Epithelial cell of esophagus (primary cell): Measurements from ENCODE around the gene ARAP3.

Experiments used
- DNase-seq: peaks from one replicate; pipeline ENCODE4 v3.0.0; 2010; ENCODE audit warnings: low read depth
- H3K4me3 ChIP-seq: 2 replicates; pipeline ENCODE4 v1.5.1; 2011; ENCODE audit warnings: mild to moderate bottlenecking, low read length, control low read depth
- TF ChIP-seq, protein P1 (sequence below): IDR thresholded peaks from 2 replicates; pipeline ENCODE4 v1.5.1; 2011; ENCODE audit warnings: low read depth, mild to moderate bottlenecking, low read length, control low read depth, inconsistent platforms; ENCODE audit not compliant: insufficient read depth; ENCODE audit errors: missing control alignments

ARAP3 gene

DNA sequence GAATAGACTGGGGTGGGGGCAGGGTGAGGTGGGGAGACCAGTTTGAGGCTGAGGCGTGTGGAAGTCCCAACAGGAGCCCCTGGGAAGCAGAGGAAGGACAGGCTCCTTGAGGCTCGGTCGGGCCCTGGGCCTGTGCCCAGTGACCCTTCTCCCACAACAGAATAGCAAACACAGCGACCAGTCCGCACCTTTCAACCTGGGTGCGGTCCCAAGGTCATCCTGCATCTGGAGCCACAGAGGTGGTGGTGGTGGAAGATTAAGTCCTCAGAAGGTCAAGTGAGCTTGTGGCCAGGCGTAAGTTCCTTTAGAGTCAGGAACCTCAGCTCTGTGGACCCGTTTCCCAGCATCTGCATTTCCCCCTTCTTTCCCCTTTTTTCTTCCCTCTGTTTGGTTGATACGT is 26.0 kb upstream of the ARAP3 start:
- no peak for DNase-seq
- TF ChIP-seq, protein P1, sequence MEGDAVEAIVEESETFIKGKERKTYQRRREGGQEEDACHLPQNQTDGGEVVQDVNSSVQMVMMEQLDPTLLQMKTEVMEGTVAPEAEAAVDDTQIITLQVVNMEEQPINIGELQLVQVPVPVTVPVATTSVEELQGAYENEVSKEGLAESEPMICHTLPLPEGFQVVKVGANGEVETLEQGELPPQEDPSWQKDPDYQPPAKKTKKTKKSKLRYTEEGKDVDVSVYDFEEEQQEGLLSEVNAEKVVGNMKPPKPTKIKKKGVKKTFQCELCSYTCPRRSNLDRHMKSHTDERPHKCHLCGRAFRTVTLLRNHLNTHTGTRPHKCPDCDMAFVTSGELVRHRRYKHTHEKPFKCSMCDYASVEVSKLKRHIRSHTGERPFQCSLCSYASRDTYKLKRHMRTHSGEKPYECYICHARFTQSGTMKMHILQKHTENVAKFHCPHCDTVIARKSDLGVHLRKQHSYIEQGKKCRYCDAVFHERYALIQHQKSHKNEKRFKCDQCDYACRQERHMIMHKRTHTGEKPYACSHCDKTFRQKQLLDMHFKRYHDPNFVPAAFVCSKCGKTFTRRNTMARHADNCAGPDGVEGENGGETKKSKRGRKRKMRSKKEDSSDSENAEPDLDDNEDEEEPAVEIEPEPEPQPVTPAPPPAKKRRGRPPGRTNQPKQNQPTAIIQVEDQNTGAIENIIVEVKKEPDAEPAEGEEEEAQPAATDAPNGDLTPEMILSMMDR: no peak
- no peak overlapping the region for H3K4me3 ChIP-seq

DNA sequence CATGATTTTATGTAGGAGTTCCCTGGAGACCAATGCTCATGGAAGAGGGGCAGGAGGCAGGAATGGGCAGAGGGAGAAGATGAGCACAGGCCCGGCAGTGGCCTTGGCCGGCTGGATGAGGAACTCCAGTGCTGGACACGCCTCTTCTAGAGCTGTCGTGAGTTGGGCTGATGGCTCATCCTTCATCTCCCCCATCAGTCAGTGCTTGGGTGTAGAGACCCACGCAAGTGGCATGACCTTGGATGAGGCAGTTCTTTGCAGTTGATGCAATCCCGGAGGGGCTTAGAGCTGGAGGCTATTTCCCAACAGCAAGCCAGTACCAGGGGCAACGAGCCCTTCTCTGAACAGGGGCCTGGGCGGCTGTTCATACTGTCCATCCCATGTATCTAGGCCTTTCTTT is 25.5 kb upstream of the ARAP3 start:
- TF ChIP-seq, protein P1: no peak
- no peak overlapping the region for H3K4me3 ChIP-seq
- DNase-seq: no peak

DNA sequence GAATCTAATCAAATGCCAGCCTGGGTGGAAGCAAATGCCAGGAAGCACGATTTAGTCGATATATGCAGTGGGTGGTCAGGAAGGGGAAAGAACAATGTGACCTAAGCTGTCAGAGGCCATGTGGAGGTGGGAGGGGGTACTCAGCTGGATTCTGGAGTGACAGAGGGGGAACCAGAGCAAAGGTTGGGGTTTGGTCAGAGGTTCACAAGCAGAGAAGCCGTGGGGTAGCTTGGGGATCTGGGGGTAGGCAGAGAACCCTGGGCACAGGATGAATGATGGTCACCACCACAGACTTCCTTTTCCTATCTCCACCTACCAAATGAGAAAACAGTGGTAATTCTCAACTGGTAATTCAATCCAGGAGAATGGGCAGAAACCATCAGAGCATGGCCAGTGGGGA is 24.1 kb upstream of the ARAP3 start:
- H3K4me3 ChIP-seq: no peak overlapping the region
- TF ChIP-seq, protein P1: no peak
- DNase-seq: no peak

DNA sequence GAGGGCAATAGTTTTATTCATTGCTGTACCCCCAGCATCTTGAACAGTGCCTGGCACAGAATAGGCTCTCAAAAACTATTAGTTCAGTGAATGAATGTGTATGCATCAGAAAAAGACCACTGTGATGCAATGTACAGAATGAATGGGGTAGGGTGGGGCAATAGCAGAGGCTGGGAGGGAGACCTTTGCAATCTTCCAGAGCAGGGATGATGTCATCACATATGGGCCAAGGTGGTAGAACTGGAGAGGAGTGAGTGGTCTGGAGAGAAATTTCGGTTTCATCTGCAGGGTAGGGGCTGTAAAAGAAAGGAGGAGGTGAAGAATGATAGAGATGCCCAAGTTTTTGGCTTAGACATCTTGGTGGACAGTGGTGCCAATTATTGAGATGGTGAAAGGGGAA is 23.4 kb upstream of the ARAP3 start:
- H3K4me3 ChIP-seq: no peak overlapping the region
- TF ChIP-seq, protein P1: no peak
- DNase-seq: peak; percentile 43

DNA sequence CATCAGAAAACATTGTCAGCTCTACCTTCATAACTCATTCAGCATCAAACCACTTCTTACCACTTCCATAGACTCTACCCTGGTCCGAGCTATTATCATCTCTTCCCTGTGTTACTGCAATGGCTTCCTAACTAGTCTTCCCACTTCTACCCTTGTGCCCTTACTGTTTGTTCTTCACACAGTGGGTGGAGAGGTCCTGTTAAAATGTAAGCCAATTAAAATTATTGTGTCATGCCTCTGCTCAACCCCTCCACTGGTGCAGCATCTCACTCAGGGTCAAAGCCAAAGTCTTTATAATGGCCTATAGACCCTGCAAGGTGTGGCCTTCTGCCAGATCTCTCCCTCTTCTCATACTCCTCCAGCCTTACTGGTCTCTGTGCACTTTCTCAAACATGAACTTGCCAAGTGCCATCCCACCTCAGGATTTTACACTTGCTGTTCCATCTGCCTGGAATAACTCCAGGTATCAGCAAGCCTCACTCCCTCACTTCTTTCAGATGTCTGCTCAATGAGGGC is 22.8 kb upstream of the ARAP3 start:
- TF ChIP-seq, protein P1: no peak
- no peak for DNase-seq
- H3K4me3 ChIP-seq: no peak overlapping the region

DNA sequence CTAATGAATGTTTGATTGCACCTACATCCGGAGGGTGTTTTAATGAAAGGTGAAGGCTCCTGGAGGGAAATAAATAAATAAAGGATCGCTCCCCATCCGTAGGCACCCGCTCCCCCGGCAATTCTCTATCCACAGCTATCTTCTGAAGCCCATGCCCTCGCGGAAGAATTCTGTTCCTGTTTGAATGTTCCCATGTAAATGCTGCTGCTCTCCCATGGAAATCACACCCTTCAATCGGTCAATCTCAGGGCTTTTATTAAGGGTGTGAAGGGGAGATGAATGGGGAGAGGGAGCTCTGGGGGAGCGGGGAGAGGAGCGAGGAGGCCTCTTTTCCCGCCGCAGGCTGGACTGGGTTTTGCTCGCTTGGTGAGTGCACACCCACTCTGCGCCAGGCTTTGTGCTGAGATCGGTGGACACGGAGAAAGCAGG is 21.1 kb upstream of the ARAP3 start:
- DNase-seq: no peak
- no peak overlapping the region for H3K4me3 ChIP-seq
- TF ChIP-seq, protein P1: no peak

DNA sequence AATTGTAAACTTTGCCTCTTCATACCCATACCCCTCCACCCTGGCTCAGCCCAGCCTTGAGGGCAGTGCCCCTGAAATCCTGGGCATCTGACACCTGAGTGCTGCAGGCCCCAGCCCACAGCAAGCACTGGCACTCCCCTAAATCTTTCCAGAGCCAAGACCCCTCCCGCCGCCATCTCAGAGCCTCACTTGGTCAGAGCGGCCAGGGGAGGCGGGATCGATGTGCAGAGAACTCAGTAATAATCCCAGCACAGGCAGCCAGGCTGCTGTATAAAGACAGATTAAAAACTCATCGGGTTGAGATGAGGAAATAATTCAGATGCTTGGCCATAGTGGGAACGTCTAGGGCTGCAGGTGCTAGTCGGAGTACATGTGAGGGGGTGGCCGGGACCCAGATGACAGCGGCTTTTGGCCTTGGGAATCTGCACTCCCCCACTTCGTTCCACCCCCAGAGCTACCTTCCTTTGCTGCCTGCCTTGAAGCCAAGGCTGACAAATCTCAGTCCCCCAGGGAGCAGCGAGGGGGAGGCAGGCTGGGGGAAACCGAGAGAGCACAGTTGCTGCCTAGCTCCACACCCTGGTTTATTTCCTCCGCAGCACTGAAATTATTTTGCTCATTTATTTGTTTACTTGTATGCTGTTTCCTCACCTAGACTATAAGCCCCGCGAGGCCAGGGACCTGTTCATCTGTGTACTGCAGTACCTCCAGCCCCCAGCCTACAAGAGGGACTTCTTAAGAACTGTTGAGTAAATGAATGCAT is 19.5 kb upstream of the ARAP3 start:
- TF ChIP-seq, protein P1: no peak
- no peak overlapping the region for H3K4me3 ChIP-seq
- no peak for DNase-seq
